HEK293 (cell line): ENCODE measurements around the gene NEK1.
A peak's percentile ranks its signal among the peaks of the same experiment; 100 is the strongest.

ENCODE experiments used
- CTCF ChIA-PET: fragments of 350-600 bp; formaldehyde crosslinking; extraction: SDS; loops from one replicate; lab custom pipeline; 2021; ENCODE audit warnings: antibody characterized with exemption; lab: Yijun Ruan, JAX
- POLR2A ChIA-PET: fragments of 300-600 bp; formaldehyde crosslinking; extraction: SDS; loops from one replicate; lab custom pipeline; 2020; ENCODE audit warnings: antibody characterized with exemption, inconsistent platforms; lab: Yijun Ruan, JAX
- H3K27ac ChIP-seq: fragments of 200-500 bp; sonication (Bioruptor generic); 2 replicates; pipeline ENCODE4 v1.5.1; 2014; ENCODE audit warnings: low read depth, low read length, control low read depth, inconsistent platforms; ENCODE audit errors: extremely low read depth
- H3K36me3 ChIP-seq, 2 experiments: fragments of 200-500 bp in 1 of 2; sonication (Bioruptor generic) in 1 of 2; 1 replicate in 1 of 2; 2 replicates in 1 of 2; pipeline ENCODE4 v1.5.1; 2014 to 2017; ENCODE audit warnings: inconsistent platforms in 2 of 2, low read length in 2 of 2; ENCODE audit not compliant: control insufficient read depth in 2 of 2, insufficient read depth in 1 of 2
- H3K4me1 ChIP-seq: fragments of 200-500 bp; sonication (Bioruptor generic); 2 replicates; pipeline ENCODE4 v1.5.1; 2014; ENCODE audit warnings: mild to moderate bottlenecking, low read length, inconsistent platforms; ENCODE audit not compliant: control insufficient read depth, insufficient read depth
- H3K4me3 ChIP-seq: 2 replicates; pipeline ENCODE4 v1.5.1; 2011; ENCODE audit warnings: low read depth, mild to moderate bottlenecking, control low read depth, low read length, moderate library complexity
- H3K9me3 ChIP-seq: fragments of 200-500 bp; sonication (Bioruptor generic); 2 replicates; pipeline ENCODE4 v1.5.1; 2014; ENCODE audit warnings: low read depth, low read length, inconsistent platforms; ENCODE audit not compliant: control insufficient read depth, insufficient read depth
- BCL11A ChIP-seq: fragments of 450-650 bp; formaldehyde crosslinking; IDR thresholded peaks from 2 replicates; pipeline ENCODE4 v1.5.1; 2016; ENCODE audit warnings: low read depth, missing biosample characterization, missing genetic modification characterization
- CTCF ChIP-seq: fragments of 450-650 bp; formaldehyde crosslinking; IDR thresholded peaks from 2 replicates; pipeline ENCODE4 v1.5.1; 2016; ENCODE audit warnings: missing biosample characterization, missing genetic modification characterization
- SETDB1 ChIP-seq: IDR thresholded peaks from one replicate; pipeline ENCODE4 v1.6.1; 2017; ENCODE audit warnings: mild to moderate bottlenecking, low read length, moderate library complexity, mixed read lengths; ENCODE audit not compliant: insufficient read length
- TRIM28 ChIP-seq: IDR thresholded peaks from 2 replicates; pipeline ENCODE4 v1.6.1; 2011; ENCODE audit warnings: low read length, control low read depth, borderline replicate concordance
- ZBTB7A ChIP-seq: fragments of 450-650 bp; formaldehyde crosslinking; IDR thresholded peaks from 2 replicates; pipeline ENCODE4 v1.5.1; 2016; ENCODE audit warnings: low read depth, missing biosample characterization, missing genetic modification characterization
- ZNF140 ChIP-seq: fragments of 450-650 bp; formaldehyde crosslinking; IDR thresholded peaks from 2 replicates; pipeline ENCODE4 v1.5.1; 2016; ENCODE audit warnings: missing biosample characterization, missing genetic modification characterization
- ZNF174 ChIP-seq: fragments of 450-650 bp; formaldehyde crosslinking; IDR thresholded peaks from 2 replicates; pipeline ENCODE4 v1.5.0; 2017; ENCODE audit warnings: missing biosample characterization, mild to moderate bottlenecking, missing genetic modification characterization
- ZNF175 ChIP-seq: fragments of 450-650 bp; formaldehyde crosslinking; IDR thresholded peaks from 2 replicates; pipeline ENCODE4 v1.5.1; 2016; ENCODE audit warnings: missing biosample characterization, missing genetic modification characterization
- ZNF19 ChIP-seq: fragments of 450-650 bp; formaldehyde crosslinking; IDR thresholded peaks from 2 replicates; pipeline ENCODE4; 2016; ENCODE audit warnings: missing biosample characterization, missing genetic modification characterization, low read depth
- ZNF211 ChIP-seq: fragments of 450-650 bp; formaldehyde crosslinking; IDR thresholded peaks from 2 replicates; pipeline ENCODE4 v1.5.1; 2016; ENCODE audit warnings: low read depth, missing biosample characterization, missing genetic modification characterization
- ZNF266 ChIP-seq: fragments of 450-650 bp; formaldehyde crosslinking; IDR thresholded peaks from 2 replicates; pipeline ENCODE4 v1.5.1; 2016; ENCODE audit warnings: missing biosample characterization, missing genetic modification characterization, low read depth
- ZNF544 ChIP-seq: fragments of 450-650 bp; formaldehyde crosslinking; IDR thresholded peaks from 2 replicates; pipeline ENCODE4 v1.5.0; 2017; ENCODE audit warnings: missing biosample characterization, missing genetic modification characterization
- ZNF558 ChIP-seq: fragments of 450-650 bp; formaldehyde crosslinking; IDR thresholded peaks from 2 replicates; pipeline ENCODE4 v1.5.1; 2016; ENCODE audit warnings: missing biosample characterization, missing genetic modification characterization
- ZNF571 ChIP-seq: fragments of 450-650 bp; formaldehyde crosslinking; IDR thresholded peaks from 2 replicates; pipeline ENCODE4 v1.5.0; 2017; ENCODE audit warnings: missing biosample characterization, missing genetic modification characterization
- ZNF621 ChIP-seq: fragments of 450-650 bp; formaldehyde crosslinking; IDR thresholded peaks from 2 replicates; pipeline ENCODE4 v1.5.1; 2017; ENCODE audit warnings: missing biosample characterization, missing genetic modification characterization
- TF ChIP-seq, protein P1 (sequence below): fragments of 450-650 bp; formaldehyde crosslinking; IDR thresholded peaks from 2 replicates; pipeline ENCODE4 v1.5.1; 2016; ENCODE audit warnings: missing biosample characterization, missing genetic modification characterization
- TF ChIP-seq, protein P2 (sequence below): fragments of 450-650 bp; formaldehyde crosslinking; IDR thresholded peaks from 2 replicates; pipeline ENCODE4 v1.5.1; 2016; ENCODE audit warnings: missing biosample characterization, missing genetic modification characterization, low read depth

NEK1 gene

DNA sequence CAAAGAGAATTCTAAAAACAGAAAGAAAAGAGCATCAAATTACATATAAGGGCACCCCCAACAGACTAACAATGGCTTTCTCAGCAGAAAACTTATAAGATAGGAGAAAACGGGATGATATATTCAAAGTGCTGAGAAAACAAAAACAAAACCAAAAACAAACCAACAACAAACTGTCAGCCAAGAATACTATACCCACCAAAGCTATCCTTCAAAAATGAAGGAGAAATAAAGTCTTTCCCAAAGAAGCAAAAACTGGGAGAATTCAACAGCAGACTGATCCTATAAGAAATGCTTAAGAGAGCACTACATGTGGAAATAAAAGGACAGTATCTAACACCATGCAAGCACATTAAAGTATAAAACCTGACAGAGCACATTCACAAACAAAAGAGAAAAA lies 168.6 kb downstream of the NEK1 start:
- Histone ChIP-seq H3K27ac (no peak overlapping the region), H3K4me1 (no peaks in the 10 kb centered on the region), H3K4me3 (no peak overlapping the region), H3K36me3 (no peaks in the 10 kb centered on the region; a peak in 1 of 3 replicates), H3K9me3 (no peaks in the 10 kb centered on the region)
- TF ChIP-seq TRIM28 (peak; percentile 88), ZNF175 (no peak), SETDB1 (peak; percentile 93)
- CTCF ChIA-PET: no interaction called here
- POLR2A ChIA-PET: no interaction called here

DNA sequence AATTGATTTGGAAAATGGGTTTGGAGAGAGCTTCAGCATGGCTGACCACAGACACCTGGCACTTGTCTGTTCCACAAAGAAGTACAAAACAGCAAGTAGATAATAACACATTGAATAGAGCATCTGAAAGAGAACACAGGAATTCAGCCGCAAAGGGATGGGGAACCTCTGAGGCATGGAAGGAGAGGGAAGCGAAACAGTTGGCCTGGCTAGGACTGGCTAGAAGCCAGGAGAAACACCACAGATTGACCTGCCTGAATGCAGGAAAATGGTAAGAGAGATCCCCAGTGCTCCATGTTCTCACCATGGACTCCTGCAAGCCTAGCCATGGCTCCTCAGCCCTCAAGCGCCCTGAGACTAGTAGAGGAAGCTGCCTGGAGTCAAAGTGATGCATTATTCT lies 171.9 kb downstream of the NEK1 start:
- no peaks in the 10 kb centered on the region for H3K4me1 ChIP-seq
- TF ChIP-seq ZNF571 (tag by site-specific recombination): no peak
- TF ChIP-seq, protein P1, sequence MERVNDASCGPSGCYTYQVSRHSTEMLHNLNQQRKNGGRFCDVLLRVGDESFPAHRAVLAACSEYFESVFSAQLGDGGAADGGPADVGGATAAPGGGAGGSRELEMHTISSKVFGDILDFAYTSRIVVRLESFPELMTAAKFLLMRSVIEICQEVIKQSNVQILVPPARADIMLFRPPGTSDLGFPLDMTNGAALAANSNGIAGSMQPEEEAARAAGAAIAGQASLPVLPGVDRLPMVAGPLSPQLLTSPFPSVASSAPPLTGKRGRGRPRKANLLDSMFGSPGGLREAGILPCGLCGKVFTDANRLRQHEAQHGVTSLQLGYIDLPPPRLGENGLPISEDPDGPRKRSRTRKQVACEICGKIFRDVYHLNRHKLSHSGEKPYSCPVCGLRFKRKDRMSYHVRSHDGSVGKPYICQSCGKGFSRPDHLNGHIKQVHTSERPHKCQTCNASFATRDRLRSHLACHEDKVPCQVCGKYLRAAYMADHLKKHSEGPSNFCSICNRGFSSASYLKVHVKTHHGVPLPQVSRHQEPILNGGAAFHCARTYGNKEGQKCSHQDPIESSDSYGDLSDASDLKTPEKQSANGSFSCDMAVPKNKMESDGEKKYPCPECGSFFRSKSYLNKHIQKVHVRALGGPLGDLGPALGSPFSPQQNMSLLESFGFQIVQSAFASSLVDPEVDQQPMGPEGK: no peak
- no peak for TF ChIP-seq ZNF621 (tag by site-specific recombination)
- no peak overlapping the region for H3K4me3 ChIP-seq
- no peak overlapping the region for H3K27ac ChIP-seq
- no peaks in the 10 kb centered on the region for H3K36me3 ChIP-seq
- ChIA-PET POLR2A (no interaction called here), CTCF (no interaction called here)
- no peaks in the 10 kb centered on the region for H3K9me3 ChIP-seq

DNA sequence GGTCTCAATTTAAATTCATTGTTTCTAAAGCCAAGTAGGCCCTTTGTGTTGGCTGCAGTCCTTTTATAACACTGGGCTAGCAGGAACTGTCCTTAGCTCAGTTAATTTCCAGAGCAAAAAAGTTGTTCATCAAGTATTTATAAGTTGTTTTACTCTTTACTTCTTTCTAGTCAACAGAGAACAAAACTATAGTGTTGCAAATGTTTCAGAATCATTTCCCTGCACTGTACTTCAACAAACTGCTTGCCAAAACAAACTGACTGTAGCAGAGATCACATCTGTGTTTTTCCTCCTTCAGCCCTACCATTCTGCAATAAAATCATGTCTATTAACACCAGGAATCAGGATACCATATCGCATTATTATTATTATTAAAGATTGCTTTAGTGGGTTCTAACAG lies 173.1 kb downstream of the NEK1 start:
- no peaks in the 10 kb centered on the region for H3K36me3 ChIP-seq
- H3K9me3 ChIP-seq: no peaks in the 10 kb centered on the region
- no peaks in the 10 kb centered on the region for H3K4me1 ChIP-seq
- CTCF ChIA-PET: no interaction called here
- POLR2A ChIA-PET: interaction anchor here (0.7 kb wide), 1 partner anchor 429 kb away, joined by 5 read pairs; the partner anchor contains the start of gene CBR4
- no peak for TF ChIP-seq ZNF266 (tag by site-specific recombination)
- TF ChIP-seq ZNF558: no peak
- TF ChIP-seq ZNF174 (tag by site-specific recombination): no peak
- TF ChIP-seq ZNF19 (tag by site-specific recombination): no peak
- TF ChIP-seq, all 188 proteins: peak for 0
- Histone ChIP-seq H3K4me3 (no peak overlapping the region), H3K27ac (no peak overlapping the region)

DNA sequence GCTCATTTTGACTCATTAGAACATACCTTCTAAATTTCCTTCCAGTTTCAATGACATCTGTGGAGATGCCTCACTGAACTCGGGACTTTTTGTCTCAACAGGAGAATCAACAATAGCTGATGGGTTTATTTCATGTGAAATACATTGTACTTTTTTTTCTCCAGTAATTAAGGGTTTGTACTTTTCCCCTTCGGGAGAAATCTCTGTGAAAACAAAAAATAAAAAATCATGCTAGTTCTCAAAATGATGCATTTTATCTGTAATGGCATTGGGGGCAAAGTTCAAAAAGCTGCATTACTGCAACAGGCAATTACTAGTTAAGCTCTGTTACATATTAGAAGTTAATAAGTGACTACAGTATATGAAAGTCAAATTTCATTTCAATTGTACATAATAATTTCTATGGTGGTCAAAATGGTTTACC lies 174.3 kb downstream of the NEK1 start:
- Histone ChIP-seq H3K36me3 (no peaks in the 10 kb centered on the region; a peak in 1 of 3 replicates), H3K4me1 (no peaks in the 10 kb centered on the region), H3K9me3 (no peaks in the 10 kb centered on the region), H3K27ac (no peak overlapping the region), H3K4me3 (no peak overlapping the region)
- TF ChIP-seq CTCF (tag by site-specific recombination) (no peak), BCL11A (tag by site-specific recombination) (no peak), ZNF544 (tag by site-specific recombination) (no peak), ZNF211 (no peak), ZBTB7A (no peak), ZNF140 (no peak)
- TF ChIP-seq, protein P2, sequence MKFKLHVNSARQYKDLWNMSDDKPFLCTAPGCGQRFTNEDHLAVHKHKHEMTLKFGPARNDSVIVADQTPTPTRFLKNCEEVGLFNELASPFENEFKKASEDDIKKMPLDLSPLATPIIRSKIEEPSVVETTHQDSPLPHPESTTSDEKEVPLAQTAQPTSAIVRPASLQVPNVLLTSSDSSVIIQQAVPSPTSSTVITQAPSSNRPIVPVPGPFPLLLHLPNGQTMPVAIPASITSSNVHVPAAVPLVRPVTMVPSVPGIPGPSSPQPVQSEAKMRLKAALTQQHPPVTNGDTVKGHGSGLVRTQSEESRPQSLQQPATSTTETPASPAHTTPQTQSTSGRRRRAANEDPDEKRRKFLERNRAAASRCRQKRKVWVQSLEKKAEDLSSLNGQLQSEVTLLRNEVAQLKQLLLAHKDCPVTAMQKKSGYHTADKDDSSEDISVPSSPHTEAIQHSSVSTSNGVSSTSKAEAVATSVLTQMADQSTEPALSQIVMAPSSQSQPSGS: no peak
- ChIA-PET CTCF (no interaction called here), POLR2A (no interaction called here)
